ENCODE results near the gene ELAC1. TPM values are rescaled to one million over a fixed set of nuclear protein-coding genes. Genes with fewer than 3 reads are reported as not detected.
"Not testable (repeated sequence)": the region's sequence is repeated elsewhere in the genome, so short reads cannot be mapped to it uniquely, and the experiment has no call there.

Gene ELAC1
- total RNA-seq, 2 donors from 2014 or later, result 7.0 to 11.3 TPM

DNA sequence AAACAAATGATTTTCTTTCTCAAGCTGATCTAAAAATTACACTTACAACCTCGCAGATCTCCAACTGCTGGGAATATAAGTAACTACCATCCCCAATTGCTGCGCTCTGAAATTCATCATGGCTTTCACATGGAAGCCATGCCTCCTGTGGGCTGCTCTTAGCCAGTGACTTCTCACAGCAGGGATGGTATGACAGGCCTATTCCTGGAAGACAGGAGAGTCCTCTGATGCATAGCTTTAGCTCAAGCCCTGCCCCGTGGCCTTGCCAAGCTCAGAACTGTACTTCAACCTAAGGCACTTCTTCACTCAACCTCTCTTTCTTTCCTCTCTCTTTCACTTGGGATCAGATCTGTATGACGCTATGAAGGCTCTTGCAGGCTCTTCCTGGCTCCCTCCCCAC, 12.6 kb upstream of the ELAC1 start:
- Histone ChIP-seq H3K27me3 (no peaks in the 10 kb centered on the region), H3K36me3 (no peaks in the 10 kb centered on the region), H3K4me3 (no peak overlapping the region), H3K9ac (ENCODE audit: low read depth in 2 of 2, low read length in 2 of 2) (no peak overlapping the region), H3K4me1 (no peaks in the 10 kb centered on the region), H3K9me3 (no peaks in the 10 kb centered on the region), H3K27ac (no peak overlapping the region)
- TF ChIP-seq, protein P1, sequence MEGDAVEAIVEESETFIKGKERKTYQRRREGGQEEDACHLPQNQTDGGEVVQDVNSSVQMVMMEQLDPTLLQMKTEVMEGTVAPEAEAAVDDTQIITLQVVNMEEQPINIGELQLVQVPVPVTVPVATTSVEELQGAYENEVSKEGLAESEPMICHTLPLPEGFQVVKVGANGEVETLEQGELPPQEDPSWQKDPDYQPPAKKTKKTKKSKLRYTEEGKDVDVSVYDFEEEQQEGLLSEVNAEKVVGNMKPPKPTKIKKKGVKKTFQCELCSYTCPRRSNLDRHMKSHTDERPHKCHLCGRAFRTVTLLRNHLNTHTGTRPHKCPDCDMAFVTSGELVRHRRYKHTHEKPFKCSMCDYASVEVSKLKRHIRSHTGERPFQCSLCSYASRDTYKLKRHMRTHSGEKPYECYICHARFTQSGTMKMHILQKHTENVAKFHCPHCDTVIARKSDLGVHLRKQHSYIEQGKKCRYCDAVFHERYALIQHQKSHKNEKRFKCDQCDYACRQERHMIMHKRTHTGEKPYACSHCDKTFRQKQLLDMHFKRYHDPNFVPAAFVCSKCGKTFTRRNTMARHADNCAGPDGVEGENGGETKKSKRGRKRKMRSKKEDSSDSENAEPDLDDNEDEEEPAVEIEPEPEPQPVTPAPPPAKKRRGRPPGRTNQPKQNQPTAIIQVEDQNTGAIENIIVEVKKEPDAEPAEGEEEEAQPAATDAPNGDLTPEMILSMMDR (IDR thresholded peaks at IDR 0.05), result no peak
- DNase-seq, result no peak
- intact Hi-C loops (cut with DNase I), result no loop called here

DNA sequence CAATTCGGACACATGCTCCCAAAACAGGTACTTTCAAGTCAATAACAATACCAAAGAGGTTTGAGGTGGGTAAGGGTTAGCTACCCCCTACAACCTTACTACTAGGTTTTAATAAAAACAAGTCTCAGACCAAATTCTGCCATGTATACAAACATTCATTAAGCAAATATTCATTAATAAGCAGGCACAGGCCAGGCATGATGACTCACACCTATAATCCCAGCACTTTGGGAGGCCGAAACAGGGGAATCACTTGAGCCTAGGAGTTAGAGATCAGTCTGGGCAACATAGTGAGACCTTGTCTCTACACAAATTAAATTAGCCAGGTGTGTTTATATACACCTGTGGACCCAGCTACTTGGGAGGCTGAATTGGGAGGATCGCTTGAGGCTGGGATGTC, 11.7 kb upstream of the ELAC1 start:
- H3K4me1 ChIP-seq, result no peaks in the 10 kb centered on the region
- no peak for DNase-seq
- TF ChIP-seq, protein P1 (IDR thresholded peaks at IDR 0.05), result no peak
- no peaks in the 10 kb centered on the region for H3K36me3 ChIP-seq
- no peak overlapping the region for H3K27ac ChIP-seq
- H3K27me3 ChIP-seq, result no peaks in the 10 kb centered on the region
- H3K9me3 ChIP-seq, result no peaks in the 10 kb centered on the region
- no peak overlapping the region for H3K9ac ChIP-seq (ENCODE audit: low read depth in 2 of 2, low read length in 2 of 2)
- intact Hi-C loops (cut with DNase I), result no loop called here
- H3K4me3 ChIP-seq, result no peak overlapping the region

DNA sequence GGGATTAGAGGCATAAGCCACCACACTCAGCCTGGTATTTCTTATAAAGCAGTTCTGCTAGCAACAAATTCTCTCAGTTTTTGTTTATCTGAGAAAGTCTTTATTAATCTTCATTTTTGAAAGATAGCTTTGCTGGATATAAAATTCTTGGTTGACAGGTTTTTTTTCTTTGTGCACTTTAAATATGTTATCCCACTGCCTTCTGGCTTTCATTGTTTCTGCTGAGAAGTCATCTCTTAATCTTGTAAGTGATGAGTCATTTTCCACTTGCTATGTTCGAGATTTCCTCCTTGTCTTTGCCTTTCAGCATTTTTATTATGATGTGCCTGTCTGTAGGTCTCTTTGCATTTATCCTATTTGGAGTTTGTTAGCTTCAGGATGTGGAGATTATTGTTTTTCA, 5.9 kb upstream of the ELAC1 start:
- TF ChIP-seq, protein P1 (IDR thresholded peaks at IDR 0.05), result no peak
- Histone ChIP-seq H3K9ac (ENCODE audit: low read depth in 2 of 2, low read length in 2 of 2) (no peak overlapping the region), H3K4me3 (no peak overlapping the region), H3K27me3 (no peaks in the 10 kb centered on the region), H3K9me3 (no peaks in the 10 kb centered on the region), H3K36me3 (no peaks in the 10 kb centered on the region), H3K27ac (no peak overlapping the region), H3K4me1 (no peaks in the 10 kb centered on the region)
- intact Hi-C loops (cut with DNase I), result no loop called here
- DNase-seq, result no peak

DNA sequence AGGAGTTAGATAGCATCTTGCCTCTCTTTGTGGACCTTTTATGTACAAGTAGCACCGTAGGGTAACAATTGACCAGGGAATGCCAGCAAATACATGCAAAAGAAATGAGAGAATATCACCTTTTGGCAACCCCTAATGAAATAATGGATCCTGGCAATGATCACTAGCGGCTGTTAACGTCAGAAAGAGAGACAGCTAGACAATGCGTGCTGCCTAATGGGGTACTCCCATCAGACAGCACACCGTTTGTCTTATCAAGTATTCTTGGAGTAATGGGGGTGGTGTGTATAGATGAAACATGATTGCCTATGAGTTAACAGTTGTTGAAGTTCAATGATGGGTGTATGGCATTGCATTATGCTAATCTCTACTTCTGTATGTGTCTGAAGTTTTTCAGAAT, 1.6 kb downstream of the ELAC1 start:
- Histone ChIP-seq H3K9ac (ENCODE audit: low read depth in 2 of 2, low read length in 2 of 2) (no peak overlapping the region), H3K4me1 (peaks cover 6% of the 10 kb centered on the region), H3K4me3 (no peak overlapping the region), H3K27me3 (no peaks in the 10 kb centered on the region), H3K27ac (no peak overlapping the region), H3K9me3 (no peaks in the 10 kb centered on the region), H3K36me3 (no peaks in the 10 kb centered on the region)
- DNase-seq, result no peak
- intact Hi-C loops (cut with DNase I), result loop anchor here (5.0 kb wide), 1 partner anchor 58 kb away; no protein-coding TSS in a partner anchor
- TF ChIP-seq, protein P1 (IDR thresholded peaks at IDR 0.05), result no peak

DNA sequence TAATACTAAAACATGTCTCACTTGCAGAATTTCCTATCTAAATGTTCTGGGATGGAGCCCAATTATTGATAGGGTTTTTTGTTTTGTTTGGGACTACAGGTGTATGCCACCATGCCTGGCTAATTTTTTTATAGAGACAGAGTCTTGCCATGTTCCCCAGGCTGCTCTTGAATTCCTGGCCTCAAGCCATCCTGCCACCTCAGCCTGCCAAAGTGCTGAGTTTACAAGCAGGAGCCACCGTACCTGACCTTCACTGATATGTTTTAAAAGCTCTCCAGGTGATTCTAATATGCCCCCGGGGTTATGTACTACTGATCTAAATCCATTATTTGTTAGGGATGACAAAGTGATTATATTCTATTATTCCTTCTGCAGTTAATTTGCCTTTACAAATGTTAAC, 2.2 kb downstream of the ELAC1 start:
- peak; percentile 74 for DNase-seq
- peaks cover 6% of the 10 kb centered on the region for H3K4me1 ChIP-seq
- TF ChIP-seq, protein P1 (IDR thresholded peaks at IDR 0.05), result no peak
- H3K27ac ChIP-seq, result peak overlapping the region; percentile 18
- H3K9ac ChIP-seq (ENCODE audit: low read depth in 2 of 2, low read length in 2 of 2), result no peak overlapping the region
- H3K27me3 ChIP-seq, result no peaks in the 10 kb centered on the region
- H3K36me3 ChIP-seq, result no peaks in the 10 kb centered on the region
- no peak overlapping the region for H3K4me3 ChIP-seq
- intact Hi-C loops (cut with DNase I), result no loop called here
- H3K9me3 ChIP-seq, result no peaks in the 10 kb centered on the region

DNA sequence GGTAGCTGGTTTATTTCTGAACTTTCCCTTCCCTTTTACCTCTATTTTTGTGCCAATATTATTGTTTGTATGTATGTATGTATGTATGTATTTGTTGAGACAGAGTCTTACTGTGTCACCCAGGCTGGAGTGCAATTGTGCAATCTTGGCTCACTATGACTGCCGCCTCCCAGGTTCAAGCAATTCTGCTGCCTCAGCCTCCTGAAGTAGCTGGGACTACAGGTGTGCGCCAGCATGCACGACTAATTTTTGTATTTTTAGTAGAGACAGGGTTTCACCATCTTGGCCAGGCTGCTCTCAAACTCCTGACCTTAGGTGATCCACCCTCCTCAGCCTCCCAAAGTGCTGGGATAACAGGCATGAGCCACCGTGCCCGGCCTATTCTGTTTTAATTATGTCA, 4.6 kb downstream of the ELAC1 start:
- DNase-seq; H3K27ac ChIP-seq; H3K9ac ChIP-seq (ENCODE audit: low read depth in 2 of 2, low read length in 2 of 2); H3K27me3 ChIP-seq; H3K4me1 ChIP-seq; intact Hi-C loops (cut with DNase I); H3K4me3 ChIP-seq; H3K36me3 ChIP-seq; H3K9me3 ChIP-seq: not testable (repeated sequence)

Measured in colonic mucosa (tissue), 4 donors.